ENCODE data around the gene CPT2.

Gene CPT2

GRCh38 chr1:53165408-53165961 lies 31.1 kb upstream of the CPT2 start:
- no peak for TF ChIP-seq CTCF (IDR thresholded peaks at IDR 0.05; ENCODE audit: borderline replicate concordance, control extremely low read depth, extremely low read depth, insufficient read depth, missing control alignments)
- DNase-seq (ENCODE audit: low spot score) = no peak
- in situ Hi-C loops (cut with MboI; ENCODE audit: low sequenced_read_pairs, unreplicated experiment) = no loop called here

- in situ Hi-C loops (cut with MboI; ENCODE audit: low sequenced_read_pairs, unreplicated experiment) = no loop called here
These were observed 30.3 kb upstream of the CPT2 start for GRCh38 chr1:53166366-53166765.

GRCh38 chr1:53166912-53167311 lies 29.7 kb upstream of the CPT2 start:
- in situ Hi-C loops (cut with MboI; ENCODE audit: low sequenced_read_pairs, unreplicated experiment) = no loop called here
- DNase-seq (ENCODE audit: low spot score) = no peak
- TF ChIP-seq CTCF (IDR thresholded peaks at IDR 0.05; ENCODE audit: borderline replicate concordance, control extremely low read depth, extremely low read depth, insufficient read depth, missing control alignments) = no peak

More at GRCh38 chr1:53166366-53166765, 30.3 kb upstream of the CPT2 start:
- no peak for TF ChIP-seq CTCF (IDR thresholded peaks at IDR 0.05; ENCODE audit: borderline replicate concordance, control extremely low read depth, extremely low read depth, insufficient read depth, missing control alignments)
- DNase-seq (ENCODE audit: low spot score) = no peak

- no peak for TF ChIP-seq CTCF (IDR thresholded peaks at IDR 0.05; ENCODE audit: borderline replicate concordance, control extremely low read depth, extremely low read depth, insufficient read depth, missing control alignments)
- in situ Hi-C loops (cut with MboI; ENCODE audit: low sequenced_read_pairs, unreplicated experiment) = no loop called here
- peak; percentile 63 for DNase-seq (ENCODE audit: low spot score)
These were observed 24.0 kb upstream of the CPT2 start for GRCh38 chr1:53172426-53173128.

- DNase-seq (ENCODE audit: low spot score) = no peak
- in situ Hi-C loops (cut with MboI; ENCODE audit: low sequenced_read_pairs, unreplicated experiment) = loop anchor here (25.0 kb wide), 2 partner anchors 263 to 463 kb away; partner anchors contain the start of gene ECHDC2
- no peak for TF ChIP-seq CTCF (IDR thresholded peaks at IDR 0.05; ENCODE audit: borderline replicate concordance, control extremely low read depth, extremely low read depth, insufficient read depth, missing control alignments)
These were observed 21.4 kb upstream of the CPT2 start for GRCh38 chr1:53174971-53175913.

- in situ Hi-C loops (cut with MboI; ENCODE audit: low sequenced_read_pairs, unreplicated experiment) = loop anchor here (25.0 kb wide), 2 partner anchors 264 to 464 kb away; partner anchors contain the start of gene ECHDC2
- DNase-seq (ENCODE audit: low spot score) = no peak
- no peak for TF ChIP-seq CTCF (IDR thresholded peaks at IDR 0.05; ENCODE audit: borderline replicate concordance, control extremely low read depth, extremely low read depth, insufficient read depth, missing control alignments)
These were observed 20.0 kb upstream of the CPT2 start for GRCh38 chr1:53176452-53177208.
